Embryonic facial prominence (tissue), 1 donor: ENCODE results near the gene ADAM20.
"Not testable (repeated sequence)": the region's sequence is repeated elsewhere in the genome, so short reads cannot be mapped to it uniquely, and the experiment has no call there.

Source experiments
- DNase-seq: peaks from one replicate; pipeline ENCODE4 v3.0.0-alpha.2; 2016; ENCODE audit errors: extremely low spot score

The ADAM20 gene

GRCh38 chr14:70534904-70535303 is at the start of gene ADAM20:
ADAM20 (minus strand) TSS chr14:70535004; CDS start chr14:70524757, 10,247 bp downstream.
- DNase-seq: no peak

GRCh38 chr14:70576891-70577290 is 42.1 kb upstream of the ADAM20 start:
- DNase-seq: no peak

- no peak for DNase-seq
Measured at GRCh38 chr14:70573050-70573449, 38.2 kb upstream of the ADAM20 start.

- no peak for DNase-seq
Measured at GRCh38 chr14:70571139-70571538, 36.3 kb upstream of the ADAM20 start.

GRCh38 chr14:70567791-70568190 is 33.0 kb upstream of the ADAM20 start:
- DNase-seq: no peak

GRCh38 chr14:70563869-70564268 is 29.1 kb upstream of the ADAM20 start:
- no peak for DNase-seq

GRCh38 chr14:70563417-70563816 is 28.6 kb upstream of the ADAM20 start:
- DNase-seq: no peak

- DNase-seq: no peak
Measured at GRCh38 chr14:70558356-70558755, 23.6 kb upstream of the ADAM20 start.

- no peak for DNase-seq
Measured at GRCh38 chr14:70555890-70556289, 21.1 kb upstream of the ADAM20 start.

- DNase-seq: no peak
Measured at GRCh38 chr14:70538087-70538486, 3.3 kb upstream of the ADAM20 start.

GRCh38 chr14:70536830-70537229 is 2.0 kb upstream of the ADAM20 start:
- no peak for DNase-seq

GRCh38 chr14:70530417-70530816 is 4.4 kb downstream of the ADAM20 start:
- DNase-seq: no peak

- no peak for DNase-seq
Measured at GRCh38 chr14:70527501-70528105, 7.2 kb downstream of the ADAM20 start.

- no peak for DNase-seq
Measured at GRCh38 chr14:70525691-70526090, 9.1 kb downstream of the ADAM20 start.

GRCh38 chr14:70515811-70516210 is 19.0 kb downstream of the ADAM20 start:
- no peak for DNase-seq

- no peak for DNase-seq
Measured at GRCh38 chr14:70514168-70515069, 20.4 kb downstream of the ADAM20 start.

GRCh38 chr14:70498191-70498590 is 36.6 kb downstream of the ADAM20 start:
- no peak for DNase-seq

GRCh38 chr14:70489579-70490200 is 45.1 kb downstream of the ADAM20 start:
- no peak for DNase-seq

- not testable (repeated sequence) for DNase-seq
Measured at GRCh38 chr14:70477356-70478105, 57.3 kb downstream of the ADAM20 start.

- not testable (repeated sequence) for DNase-seq
Measured at GRCh38 chr14:70475459-70475858, 59.3 kb downstream of the ADAM20 start.

GRCh38 chr14:70473825-70474224 is 61.0 kb downstream of the ADAM20 start:
- no peak for DNase-seq
